IPS DF 4.7 (cell line): ENCODE data around the gene DPP10.
"Not testable (repeated sequence)": the region's sequence is repeated elsewhere in the genome, so short reads cannot be mapped to it uniquely, and the experiment has no call there.

Source experiments
- DNase-seq: peaks from one replicate; pipeline ENCODE4 v3.0.0-alpha.2; 2013; ENCODE audit warnings: low spot score; ENCODE audit errors: extremely low read depth

DPP10 gene

GRCh38 chr2:115389898-115390565 is 947.6 kb downstream of the DPP10 start:
- DNase-seq: no peak

- DNase-seq: no peak
These were observed 954.1 kb downstream of the DPP10 start for GRCh38 chr2:115396579-115396978.

GRCh38 chr2:115400940-115401339 is 958.5 kb downstream of the DPP10 start:
- no peak for DNase-seq

- no peak for DNase-seq
These were observed 970.1 kb downstream of the DPP10 start for GRCh38 chr2:115412501-115412900.

GRCh38 chr2:115413791-115414190 is 971.4 kb downstream of the DPP10 start:
- no peak for DNase-seq

GRCh38 chr2:115414466-115414865 is 972.0 kb downstream of the DPP10 start:
- no peak for DNase-seq

GRCh38 chr2:115422004-115422634 is 979.7 kb downstream of the DPP10 start:
- DNase-seq: no peak

GRCh38 chr2:115427436-115427835 is 985.0 kb downstream of the DPP10 start:
- DNase-seq: no peak

GRCh38 chr2:115440746-115441145 is 998.3 kb downstream of the DPP10 start:
- DNase-seq: not testable (repeated sequence)

GRCh38 chr2:115443539-115444185 is 1001.2 kb downstream of the DPP10 start:
- no peak for DNase-seq

GRCh38 chr2:115460008-115460407 is 1017.6 kb downstream of the DPP10 start:
- DNase-seq: no peak

- DNase-seq: no peak
These were observed 1038.3 kb downstream of the DPP10 start for GRCh38 chr2:115480741-115481140.

GRCh38 chr2:115481842-115482241 is 1039.4 kb downstream of the DPP10 start:
- no peak for DNase-seq

GRCh38 chr2:115483666-115484065 is 1041.2 kb downstream of the DPP10 start:
- no peak for DNase-seq

- DNase-seq: no peak
These were observed 1042.0 kb downstream of the DPP10 start for GRCh38 chr2:115484486-115484885.

- DNase-seq: no peak
These were observed 1042.5 kb downstream of the DPP10 start for GRCh38 chr2:115484983-115485382.

- DNase-seq: no peak
These were observed 1048.8 kb downstream of the DPP10 start for GRCh38 chr2:115491186-115491793.

GRCh38 chr2:115505331-115505730 is 1062.9 kb downstream of the DPP10 start:
- DNase-seq: no peak

- DNase-seq: no peak
These were observed 1078.3 kb downstream of the DPP10 start for GRCh38 chr2:115520727-115521126.

GRCh38 chr2:115524452-115524851 is 1082.0 kb downstream of the DPP10 start:
- no peak for DNase-seq

GRCh38 chr2:115529627-115530026 is 1087.2 kb downstream of the DPP10 start:
- no peak for DNase-seq

- DNase-seq: no peak
These were observed 1090.6 kb downstream of the DPP10 start for GRCh38 chr2:115533081-115533480.
